ENCODE measurements around the gene VASH1. TPM values are rescaled to one million over a fixed set of nuclear protein-coding genes. Genes with fewer than 3 reads are reported as not detected.
A peak's percentile ranks its signal among the peaks of the same experiment; 100 is the strongest.
"Not testable (repeated sequence)": the region's sequence is repeated elsewhere in the genome, so short reads cannot be mapped to it uniquely, and the experiment has no call there.

VASH1 gene
- total and polyA plus RNA-seq, 12 donors: 9.1 to 20.2 (median 13.4) TPM

- intact Hi-C loops (cut with DNase I): loop anchor here in 7 of 10 donors (2.0 to 10.0 kb wide), 8 partner anchors 41 to 375 kb away; partner anchors contain the start of genes VASH1 (in 3 of the 7) and CIPC (in 1 of the 7)
- Histone ChIP-seq H3K4me1 (peaks cover 19 to 95% (median 77%) of the 10 kb centered on the region in 9 donors), H3K27ac (peak overlapping the region in 9 of 10 donors; percentile 35 to 87 (median 73)), H3K4me3 (no peak overlapping the region), H3K9me3 (no peaks in the 10 kb centered on the region), H3K36me3 (no peaks in the 10 kb centered on the region), H3K27me3 (no peaks in the 10 kb centered on the region)
- 75 to 84% methylated on average over 9 of the region's 9 CpGs for WGBS, 2 donors
- DNase-seq (peak in 1 of 2 donors; percentile 44), ATAC-seq (peak in 2 of 8 donors; percentile 7 to 35)
- TF ChIP-seq CTCF (IDR thresholded peaks at IDR 0.05): no peak
Measured at GRCh38 chr14:76719666-76720065, 41.6 kb upstream of the VASH1 start.

GRCh38 chr14:76720382-76720813, 40.9 kb upstream of the VASH1 start:
- Histone ChIP-seq H3K4me1 (peaks cover 19 to 88% (median 69%) of the 10 kb centered on the region in 9 donors), H3K4me3 (no peak overlapping the region), H3K27me3 (no peaks in the 10 kb centered on the region), H3K9me3 (no peaks in the 10 kb centered on the region), H3K27ac (peak overlapping the region in 9 of 10 donors; percentile 61 to 87 (median 73)), H3K36me3 (no peaks in the 10 kb centered on the region)
- intact Hi-C loops (cut with DNase I): loop anchor here in 1 of 10 donors (2.0 kb wide), 1 partner anchor 40 kb away; the partner anchor contains the start of gene VASH1
- ATAC-seq (peak; percentile 78 to 91 (median 85)), DNase-seq (peak; percentile 88 to 90)
- 49 to 67% methylated on average over 3 of the region's 3 CpGs for WGBS, 2 donors
- no peak for TF ChIP-seq CTCF (IDR thresholded peaks at IDR 0.05)

- H3K27ac ChIP-seq: peak overlapping the region; percentile 23 to 87 (median 59)
- ATAC-seq, H3K4me3 ChIP-seq, H3K27me3 ChIP-seq, H3K36me3 ChIP-seq, H3K9me3 ChIP-seq, DNase-seq: not testable (repeated sequence)
- WGBS, 2 donors: 95 to 96% methylated on average over 11 of the region's 11 CpGs
- intact Hi-C loops (cut with DNase I): loop anchor here in 1 of 10 donors (2.0 kb wide), 1 partner anchor 39 kb away; the partner anchor contains the start of gene VASH1
- peaks cover 19 to 82% (median 62%) of the 10 kb centered on the region in 9 donors for H3K4me1 ChIP-seq
Measured at GRCh38 chr14:76721506-76721905, 39.8 kb upstream of the VASH1 start.

- DNase-seq (no peak), ATAC-seq (no peak)
- Histone ChIP-seq H3K27me3 (no peaks in the 10 kb centered on the region), H3K27ac (peak overlapping the region in 3 of 10 donors; percentile 21 to 88 (median 88)), H3K36me3 (no peaks in the 10 kb centered on the region), H3K9me3 (no peaks in the 10 kb centered on the region), H3K4me1 (peaks cover 5 to 82% (median 55%) of the 10 kb centered on the region in 9 donors), H3K4me3 (no peak overlapping the region)
- no peak for TF ChIP-seq CTCF (IDR thresholded peaks at IDR 0.05)
- intact Hi-C loops (cut with DNase I): loop anchor here in 1 of 10 donors (5.0 kb wide), 1 partner anchor 42 kb away; no protein-coding TSS in a partner anchor
- 72 to 79% methylated on average over 8 of the region's 8 CpGs for WGBS, 2 donors
Measured at GRCh38 chr14:76724651-76725550, 36.4 kb upstream of the VASH1 start.
